RWPE1 (cell line): ENCODE data around the gene SEPTIN1.
A peak's percentile ranks its signal among the peaks of the same experiment; 100 is the strongest.

ENCODE experiments used
- CTCF ChIA-PET: fragments of 350-600 bp; sonication (Branson Sonifier 250); formaldehyde crosslinking; extraction: SDS; loops from one replicate; lab custom pipeline; 2021; lab: Yijun Ruan, JAX
- POLR2A ChIA-PET: fragments of 400-600 bp; formaldehyde crosslinking; extraction: SDS; loops from one replicate; lab custom pipeline; 2020; ENCODE audit warnings: antibody characterized with exemption; ENCODE audit not compliant: low non-redundant PET; lab: Yijun Ruan, JAX
- DNase-seq: peaks from one replicate; pipeline ENCODE4 v3.0.0; 2012; ENCODE audit warnings: low spot score
- H3K27ac ChIP-seq: fragments of 450-650 bp; 2 replicates; pipeline ENCODE4 v1.5.1; 2017
- TF ChIP-seq, protein P1 (sequence below): fragments of 450-650 bp; conservative IDR thresholded peaks from 2 replicates; pipeline ENCODE4 v1.5.1; 2017; ENCODE audit warnings: low read depth, mild to moderate bottlenecking

SEPTIN1 gene

DNA sequence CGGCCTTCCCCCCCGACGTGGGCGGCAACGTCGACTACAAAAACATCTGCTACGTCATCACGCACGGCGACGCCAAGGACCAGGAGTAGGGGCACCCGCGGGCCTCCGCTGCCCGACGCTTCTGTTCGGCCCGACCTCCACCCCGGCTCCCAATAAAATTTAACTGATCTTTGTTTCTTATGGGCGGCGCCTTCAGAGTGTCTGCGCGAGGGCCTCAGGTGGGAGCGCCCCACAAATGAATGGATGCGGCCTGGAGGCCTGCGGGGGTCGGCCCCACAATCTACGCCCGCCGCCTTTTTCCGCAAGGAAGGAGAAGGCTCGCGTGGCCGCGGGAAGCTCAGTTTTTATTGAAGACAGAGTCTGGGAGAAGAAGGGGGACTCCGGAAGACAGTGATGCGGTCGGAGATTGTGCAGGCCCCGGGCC lies 4.5 kb downstream of the SEPTIN1 start:
- DNase-seq = peak; percentile 80
- POLR2A ChIA-PET = interaction anchor here (0.5 to 1.0 kb wide), 3 partner anchors 18 to 423 kb away, joined by 3 to 5 read pairs (median 5); partner anchors contain the start of gene ZNF48

DNA sequence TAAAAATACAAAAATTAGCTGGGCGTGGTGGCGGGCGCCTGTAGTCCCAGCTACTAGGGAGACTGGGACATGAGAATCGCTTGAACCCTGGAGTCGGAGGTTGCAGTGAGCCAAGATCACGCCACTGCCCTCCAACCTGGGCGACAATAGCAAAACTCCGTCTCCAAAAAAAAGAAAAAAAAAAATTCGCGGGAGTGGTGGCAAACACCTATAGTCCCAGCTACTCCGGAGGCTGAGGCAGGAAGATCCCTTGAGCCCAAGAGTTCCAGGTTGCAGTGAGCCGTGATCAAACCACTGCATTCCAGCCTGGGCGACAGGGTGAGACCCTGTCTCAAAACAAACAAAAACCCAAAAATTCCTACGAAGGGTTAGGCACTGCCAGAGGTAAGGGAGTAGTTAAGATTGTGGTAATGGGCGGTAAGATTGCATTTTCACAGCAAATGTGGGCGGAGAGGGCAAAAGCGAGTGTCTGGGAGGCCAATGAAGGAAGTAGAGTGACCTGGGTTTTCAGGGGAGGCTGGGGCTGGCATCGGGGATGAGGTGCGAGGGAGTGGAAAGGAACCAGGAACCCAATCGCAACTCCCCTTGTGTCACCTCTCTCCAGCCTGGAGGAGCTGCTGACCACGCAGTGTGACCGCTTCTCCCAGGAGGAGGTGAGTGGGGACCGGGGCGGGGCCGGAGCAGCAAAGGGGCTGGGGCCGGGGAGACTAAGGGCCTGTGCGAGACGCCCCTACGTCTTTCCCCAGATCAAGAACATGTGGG lies 5.1 kb downstream of the SEPTIN1 start:
- H3K27ac ChIP-seq = peak overlapping the region; percentile 99
- ChIA-PET POLR2A (no interaction called here), CTCF (no interaction called here)
- TF ChIP-seq, protein P1, sequence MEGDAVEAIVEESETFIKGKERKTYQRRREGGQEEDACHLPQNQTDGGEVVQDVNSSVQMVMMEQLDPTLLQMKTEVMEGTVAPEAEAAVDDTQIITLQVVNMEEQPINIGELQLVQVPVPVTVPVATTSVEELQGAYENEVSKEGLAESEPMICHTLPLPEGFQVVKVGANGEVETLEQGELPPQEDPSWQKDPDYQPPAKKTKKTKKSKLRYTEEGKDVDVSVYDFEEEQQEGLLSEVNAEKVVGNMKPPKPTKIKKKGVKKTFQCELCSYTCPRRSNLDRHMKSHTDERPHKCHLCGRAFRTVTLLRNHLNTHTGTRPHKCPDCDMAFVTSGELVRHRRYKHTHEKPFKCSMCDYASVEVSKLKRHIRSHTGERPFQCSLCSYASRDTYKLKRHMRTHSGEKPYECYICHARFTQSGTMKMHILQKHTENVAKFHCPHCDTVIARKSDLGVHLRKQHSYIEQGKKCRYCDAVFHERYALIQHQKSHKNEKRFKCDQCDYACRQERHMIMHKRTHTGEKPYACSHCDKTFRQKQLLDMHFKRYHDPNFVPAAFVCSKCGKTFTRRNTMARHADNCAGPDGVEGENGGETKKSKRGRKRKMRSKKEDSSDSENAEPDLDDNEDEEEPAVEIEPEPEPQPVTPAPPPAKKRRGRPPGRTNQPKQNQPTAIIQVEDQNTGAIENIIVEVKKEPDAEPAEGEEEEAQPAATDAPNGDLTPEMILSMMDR = no peak
- no peak for DNase-seq

More for the DNA sequence above, 4.5 kb downstream of the SEPTIN1 start:
- peak overlapping the region; percentile 99 for H3K27ac ChIP-seq
- TF ChIP-seq, protein P1 = no peak
- CTCF ChIA-PET = interaction anchor here (0.7 to 1.5 kb wide), 6 partner anchors 8 to 32 kb away, joined by 3 to 5 read pairs (median 4); partner anchors contain the start of gene ZNF48

DNA sequence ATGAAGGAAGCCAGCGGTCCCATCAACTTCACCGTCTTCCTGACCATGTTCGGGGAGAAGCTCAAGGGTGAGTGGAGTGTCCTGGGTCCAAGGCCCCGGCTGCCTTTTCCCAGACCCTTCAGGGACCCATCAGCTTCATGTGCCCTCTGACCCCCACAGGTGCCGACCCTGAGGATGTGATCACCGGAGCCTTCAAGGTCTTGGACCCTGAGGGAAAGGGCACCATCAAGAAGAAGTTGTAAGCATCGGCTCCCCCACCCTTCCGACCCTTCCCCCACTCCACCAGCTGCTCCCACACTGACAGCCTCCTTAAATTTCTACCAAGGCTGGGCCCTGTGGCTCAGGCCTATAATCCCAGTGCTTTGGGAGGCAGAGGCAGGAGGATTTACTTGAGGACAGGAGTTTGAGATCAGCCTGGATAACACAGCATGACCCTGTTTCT lies 5.9 kb downstream of the SEPTIN1 start:
- TF ChIP-seq, protein P1 = no peak
- peak overlapping the region; percentile 99 for H3K27ac ChIP-seq
- CTCF ChIA-PET = interaction anchor here (0.6 kb wide), 2 partner anchors 16 to 19 kb away, joined by 3 read pairs; partner anchors contain the start of gene ZNF48
- DNase-seq = no peak
- POLR2A ChIA-PET = no interaction called here

DNA sequence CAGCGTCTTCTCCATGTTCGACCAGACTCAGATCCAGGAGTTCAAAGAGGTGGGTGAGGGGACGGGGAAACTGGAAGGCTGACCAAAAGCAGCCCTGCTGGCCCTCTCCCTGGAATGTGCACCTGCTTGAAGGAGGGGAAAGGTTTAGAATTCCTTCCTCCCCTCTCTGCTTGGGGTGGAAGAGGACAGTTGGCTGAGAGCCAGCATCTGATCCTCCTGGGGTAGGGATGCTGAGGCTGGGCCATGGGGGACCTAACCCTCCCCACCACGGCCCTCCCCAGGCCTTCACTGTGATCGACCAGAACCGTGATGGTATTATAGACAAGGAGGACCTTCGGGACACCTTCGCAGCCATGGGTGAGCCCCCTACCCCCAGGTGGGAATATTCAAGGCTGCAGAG lies 6.5 kb downstream of the SEPTIN1 start:
- H3K27ac ChIP-seq = peak overlapping the region; percentile 99
- TF ChIP-seq, protein P1 = no peak
- CTCF ChIA-PET = interaction anchor here (0.6 to 0.9 kb wide), 3 partner anchors 17 to 42 kb away, joined by 3 read pairs; partner anchors contain the start of gene ZNF48
- no peak for DNase-seq
- POLR2A ChIA-PET = no interaction called here

DNA sequence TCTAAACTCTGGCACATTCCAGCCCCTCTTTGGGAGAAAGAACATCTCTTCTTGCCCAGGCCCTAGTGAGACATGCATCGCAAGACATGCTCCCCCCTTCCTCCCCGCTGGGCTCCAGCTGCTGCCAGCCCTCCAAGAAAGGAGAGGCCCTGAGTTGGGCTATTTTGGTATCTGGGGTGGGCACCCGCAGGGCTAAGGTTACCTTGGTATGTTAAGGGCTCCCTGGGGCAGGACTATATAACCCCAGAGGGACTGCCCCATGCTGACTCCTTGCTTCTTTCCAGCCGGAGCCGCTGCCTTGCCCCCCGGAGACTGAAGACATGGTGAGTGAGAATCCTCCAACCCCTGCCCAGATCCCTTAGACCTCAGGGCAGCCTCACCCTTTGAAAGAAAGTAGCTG lies 7.8 kb downstream of the SEPTIN1 start, which contains the start of gene MYL11:
Gene MYL11, plus strand, starts transcription at position 265 of the 400 bp plus-strand sequence. Its CDS starts 56 bp downstream, at position 321.
- POLR2A ChIA-PET = no interaction called here
- peak within 1 kb of the TSS; percentile 99; the same call in 1 of the 2 replicates for H3K27ac ChIP-seq
- CTCF ChIA-PET = no interaction called here
- TF ChIP-seq, protein P1 = no peak
- no peak for DNase-seq

DNA sequence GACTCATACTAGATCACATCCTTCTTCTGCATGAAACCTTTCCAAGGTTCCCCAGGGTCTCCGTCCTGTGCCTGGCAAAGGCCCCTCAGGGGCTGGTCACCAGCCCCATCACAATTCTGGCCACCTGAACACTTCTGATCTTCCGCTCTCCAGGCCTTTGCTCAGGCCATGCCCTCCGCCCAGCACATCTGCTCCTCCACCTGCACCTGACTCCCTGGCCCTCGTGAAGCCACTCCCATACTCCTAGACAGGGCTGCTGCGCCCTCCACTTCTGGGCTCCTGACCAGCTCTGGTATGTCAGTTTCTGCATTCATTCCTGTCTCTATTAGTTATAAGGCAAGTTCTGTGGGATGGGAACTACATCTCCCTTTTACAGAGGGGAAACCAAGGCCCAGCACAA lies 9.6 kb downstream of the SEPTIN1 start:
- CTCF ChIA-PET = no interaction called here
- POLR2A ChIA-PET = no interaction called here

More for the DNA sequence above, 9.6 kb downstream of the SEPTIN1 start:
- H3K27ac ChIP-seq = no peak overlapping the region
- DNase-seq = no peak
- TF ChIP-seq, protein P1 = no peak
